GM18511 (cell line): ENCODE results near the gene CHD2.
"Not testable (repeated sequence)": the region's sequence is repeated elsewhere in the genome, so short reads cannot be mapped to it uniquely, and the experiment has no call there.

Source experiments
- ATAC-seq: cut with Tn5 transposase; IDR thresholded peaks from one replicate; pipeline ENCODE4 v1.9.1; 2021; ENCODE audit warnings: mild to moderate bottlenecking, moderate library complexity; ENCODE audit not compliant: unreplicated experiment

The CHD2 gene

GRCh38 chr15:93007994-93008393, 107.9 kb downstream of the CHD2 start:
- no peak for ATAC-seq

GRCh38 chr15:93012786-93013185, 112.7 kb downstream of the CHD2 start:
- ATAC-seq = no peak

GRCh38 chr15:93017526-93017925, 117.4 kb downstream of the CHD2 start:
- ATAC-seq = no peak

- no peak for ATAC-seq
These were observed 118.5 kb downstream of the CHD2 start for GRCh38 chr15:93018574-93018973.

- ATAC-seq = no peak
These were observed 119.0 kb downstream of the CHD2 start for GRCh38 chr15:93019090-93019489.

- no peak for ATAC-seq
These were observed 119.8 kb downstream of the CHD2 start for GRCh38 chr15:93019971-93020370.

GRCh38 chr15:93020976-93021772, 121.0 kb downstream of the CHD2 start:
- ATAC-seq = peak; percentile 78

- no peak for ATAC-seq
These were observed 124.2 kb downstream of the CHD2 start for GRCh38 chr15:93024293-93024692.

GRCh38 chr15:93024716-93025624, 124.8 kb downstream of the CHD2 start:
- ATAC-seq = no peak

- no peak for ATAC-seq
These were observed 125.5 kb downstream of the CHD2 start for GRCh38 chr15:93025625-93025982.

GRCh38 chr15:93026380-93026817, 126.3 kb downstream of the CHD2 start:
- no peak for ATAC-seq

GRCh38 chr15:93027413-93027812, 127.3 kb downstream of the CHD2 start:
- no peak for ATAC-seq

- ATAC-seq = no peak
These were observed 128.0 kb downstream of the CHD2 start for GRCh38 chr15:93028111-93028631.

GRCh38 chr15:93028632-93029213, 128.6 kb downstream of the CHD2 start:
- ATAC-seq = no peak

- ATAC-seq = no peak
These were observed 129.2 kb downstream of the CHD2 start for GRCh38 chr15:93029214-93029835.

- ATAC-seq = no peak
These were observed 129.8 kb downstream of the CHD2 start for GRCh38 chr15:93029836-93030429.

GRCh38 chr15:93030430-93031102, 130.4 kb downstream of the CHD2 start:
- ATAC-seq = peak; percentile 85

GRCh38 chr15:93031103-93031464, 131.0 kb downstream of the CHD2 start:
- ATAC-seq = no peak

GRCh38 chr15:93031557-93032384, 131.6 kb downstream of the CHD2 start:
- ATAC-seq = not testable (repeated sequence)
